Measurements from ENCODE around the gene FHAD1.
"Not testable (repeated sequence)": the region's sequence is repeated elsewhere in the genome, so short reads cannot be mapped to it uniquely, and the experiment has no call there.

The FHAD1 gene

DNA sequence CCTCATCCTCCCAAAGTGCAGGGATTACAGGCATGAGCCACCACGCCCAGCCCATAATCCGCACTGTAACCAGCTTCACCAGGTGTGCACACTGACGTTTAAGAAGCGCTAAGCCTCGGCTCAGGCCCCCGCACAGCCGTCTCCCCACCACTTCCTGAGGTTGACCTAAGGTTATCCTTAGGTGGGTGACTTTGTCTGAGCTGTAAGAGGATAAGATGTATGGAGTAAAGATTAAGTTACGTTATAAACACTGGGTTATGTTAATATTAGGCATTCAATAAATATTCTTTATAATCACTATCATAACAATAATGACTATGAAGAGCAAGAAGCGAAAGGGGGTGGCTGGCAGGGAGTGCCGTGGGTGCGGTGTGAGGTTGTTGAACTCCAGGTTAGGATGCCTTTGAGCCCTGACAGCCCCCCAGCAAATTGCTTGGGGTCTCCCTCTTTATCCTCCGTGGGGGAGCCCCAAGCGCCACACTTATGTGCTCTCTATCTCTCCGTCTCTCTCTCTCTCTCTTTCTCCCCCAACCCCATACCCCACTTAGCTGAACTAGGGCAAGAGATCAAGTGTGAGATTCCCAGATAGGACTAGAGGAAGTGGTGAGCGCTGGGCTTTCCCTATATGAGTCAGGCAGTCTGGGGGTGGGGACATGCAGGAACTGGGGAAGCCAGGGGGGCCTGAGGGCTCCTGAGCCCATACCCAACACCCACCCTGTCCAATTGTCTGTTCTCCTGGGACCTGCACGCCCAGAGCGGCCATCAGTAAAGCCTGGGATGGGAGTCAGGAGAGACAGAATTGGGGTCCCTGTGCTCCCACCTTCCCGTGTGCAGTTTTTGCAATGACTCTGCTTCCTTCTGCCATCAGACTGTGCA, 170.3 kb downstream of the FHAD1 start:
- peak in 1 of 2 donors; percentile 32 for DNase-seq (ENCODE audit: low read depth in 2 of 2)

DNA sequence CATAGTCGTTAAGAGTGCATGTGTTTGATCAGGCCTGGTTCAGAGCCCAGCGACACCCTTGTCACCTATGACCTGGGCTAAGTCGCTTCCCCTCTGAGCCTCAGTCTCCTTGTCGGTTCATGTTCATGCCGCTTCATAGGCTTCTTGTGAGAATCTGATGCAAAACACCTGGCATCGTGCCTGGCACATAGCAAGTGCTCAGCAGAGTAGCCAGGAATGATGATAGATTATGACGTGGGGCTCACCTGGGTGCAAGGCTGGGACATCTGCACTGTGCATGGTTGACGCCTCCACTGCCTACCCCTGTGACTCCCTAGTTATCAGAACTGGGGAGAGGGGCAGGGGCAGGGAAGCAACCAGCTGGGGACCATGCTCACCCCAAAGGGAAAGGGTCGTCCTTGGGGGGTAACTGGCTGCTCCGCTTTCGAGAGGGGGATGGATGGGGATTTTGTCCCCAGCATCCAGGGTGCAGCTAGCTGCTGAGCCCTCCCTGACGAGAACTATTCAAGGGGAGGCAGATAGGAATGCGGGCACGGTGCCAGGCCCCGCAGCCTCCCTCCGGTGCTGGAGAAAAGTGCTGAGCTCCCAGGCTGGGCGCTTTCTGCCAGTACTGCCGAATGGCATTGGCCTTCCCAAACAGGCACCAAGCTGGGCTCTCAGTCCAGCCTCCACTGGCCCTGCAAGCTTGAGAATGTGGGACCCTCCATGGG, 171.9 kb downstream of the FHAD1 start:
- no peak for DNase-seq (ENCODE audit: low read depth in 2 of 2)

DNA sequence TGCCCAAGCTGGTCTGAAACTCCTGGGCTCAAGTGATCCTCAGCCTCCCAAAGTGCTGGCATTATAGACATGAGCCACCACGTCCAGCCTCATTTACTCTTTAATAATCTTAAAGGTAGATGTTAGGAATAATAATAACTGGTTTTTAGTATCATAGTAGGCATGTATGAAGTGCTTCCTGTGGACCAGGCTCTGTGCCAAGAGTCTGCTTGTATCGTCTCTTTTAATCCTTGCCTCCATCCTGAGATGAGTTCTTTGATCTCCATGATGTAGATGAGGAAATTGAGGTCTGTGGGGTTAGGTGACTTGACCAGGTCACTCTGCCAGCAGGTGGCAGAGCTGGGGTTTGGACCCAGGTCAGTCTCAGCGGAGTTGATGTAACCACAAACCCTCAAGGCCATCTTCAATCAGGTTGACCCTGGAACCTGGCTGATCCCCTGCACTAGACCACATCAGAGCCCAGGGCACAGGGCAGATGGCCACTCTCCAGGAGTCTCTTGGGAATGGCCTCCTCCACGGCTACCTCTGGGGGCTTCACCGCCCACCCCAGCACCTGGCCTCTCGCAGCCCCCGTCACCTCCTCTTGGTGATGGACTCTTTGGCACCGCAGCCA, 173.9 kb downstream of the FHAD1 start:
- no peak for DNase-seq (ENCODE audit: low read depth in 2 of 2)

DNA sequence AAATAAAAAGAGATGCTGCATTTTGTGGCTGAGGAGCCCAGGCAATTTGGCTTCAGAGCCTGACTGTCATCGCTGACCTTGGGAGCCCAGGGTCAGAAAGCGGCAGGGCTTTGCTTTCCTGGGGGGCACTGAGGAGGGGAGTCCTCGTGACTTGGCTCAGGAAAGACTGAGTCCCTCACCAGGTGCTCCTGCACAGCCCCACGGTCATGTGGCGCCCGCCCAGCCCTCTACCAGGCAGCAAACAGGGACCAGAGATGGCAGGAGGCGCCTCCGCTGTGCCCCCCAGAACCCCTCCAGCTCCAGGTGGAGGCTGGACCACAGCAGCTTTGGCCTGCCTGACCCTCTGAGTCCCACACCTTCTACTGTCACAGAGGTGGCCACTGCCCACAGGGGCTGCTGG, 175.8 kb downstream of the FHAD1 start:
- DNase-seq (ENCODE audit: low read depth in 2 of 2) = no peak

GRCh38 chr1:15423355-15424077, 176.5 kb downstream of the FHAD1 start:
- no peak for DNase-seq (ENCODE audit: low read depth in 2 of 2)

DNA sequence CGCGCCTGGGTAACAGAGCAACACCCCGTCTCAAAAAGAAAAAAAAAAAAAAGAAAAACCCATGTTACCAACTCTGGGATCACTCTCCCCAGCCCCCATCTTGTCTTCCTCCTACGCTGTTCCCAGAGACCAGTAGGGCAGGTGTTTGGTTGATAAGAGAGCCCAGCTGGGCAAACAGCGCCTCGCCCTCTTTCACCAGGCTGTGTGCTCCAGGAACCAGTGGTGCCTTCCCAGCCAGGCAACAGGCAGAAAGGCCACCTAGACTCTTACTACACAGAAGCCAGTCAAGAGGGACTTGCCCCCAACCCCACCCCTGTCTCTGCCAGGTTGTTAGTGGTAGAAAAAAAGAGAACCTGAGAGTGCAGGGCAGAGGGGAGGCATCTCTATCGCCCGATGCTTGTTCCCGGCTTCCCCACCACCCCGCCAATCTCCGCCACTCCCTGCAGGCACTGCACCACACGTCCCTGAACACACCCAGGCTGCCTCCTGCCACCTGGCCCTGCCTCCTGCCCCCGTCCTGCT, 177.2 kb downstream of the FHAD1 start:
- no peak for DNase-seq (ENCODE audit: low read depth in 2 of 2)

DNA sequence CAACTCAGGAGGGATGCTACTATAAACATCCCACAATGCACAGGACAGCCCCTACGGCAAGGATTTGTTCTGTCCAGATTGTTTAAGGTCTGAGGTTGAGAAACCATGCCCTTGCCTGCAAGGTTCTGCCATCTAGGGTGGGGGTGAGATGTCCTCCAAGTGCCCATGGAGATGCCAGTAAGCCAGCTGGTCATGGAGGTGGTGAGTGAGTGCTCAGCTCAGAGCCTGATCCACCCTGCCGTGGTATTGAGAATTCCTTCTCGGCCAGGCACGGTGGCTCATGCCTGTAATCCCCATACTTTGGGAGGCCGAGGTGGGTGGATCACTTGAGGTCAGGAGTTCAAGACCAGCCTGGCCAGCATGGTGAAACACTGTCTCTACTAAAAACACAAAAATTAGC, 178.0 kb downstream of the FHAD1 start:
- no peak for DNase-seq (ENCODE audit: low read depth in 2 of 2)

- DNase-seq (ENCODE audit: low read depth in 2 of 2) = no peak
These were observed 178.5 kb downstream of the FHAD1 start for GRCh38 chr1:15425521-15425920.

- no peak for DNase-seq (ENCODE audit: low read depth in 2 of 2)
These were observed 178.9 kb downstream of the FHAD1 start for GRCh38 chr1:15425958-15426357.

- no peak for DNase-seq (ENCODE audit: low read depth in 2 of 2)
These were observed 179.7 kb downstream of the FHAD1 start for GRCh38 chr1:15426492-15427279.

DNA sequence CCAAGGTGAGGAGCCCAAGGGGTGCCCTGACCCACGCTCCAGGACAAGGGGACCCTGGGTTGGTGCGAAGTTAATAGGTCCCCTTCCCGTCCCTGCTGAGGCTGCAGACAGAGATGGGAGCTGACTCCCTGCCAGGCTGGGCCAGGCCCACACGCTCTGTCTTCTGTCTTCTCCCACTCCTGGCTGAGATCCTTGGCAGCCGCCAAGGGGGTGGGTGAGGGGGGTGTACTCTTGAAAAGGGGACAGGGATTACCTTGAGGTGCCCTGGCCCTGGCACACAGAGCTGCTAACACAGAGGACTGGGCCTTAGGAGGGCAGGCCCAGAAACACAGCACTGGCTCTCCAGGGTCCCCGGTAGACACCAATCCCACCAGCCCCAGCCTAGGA, 180.2 kb downstream of the FHAD1 start:
- no peak for DNase-seq (ENCODE audit: low read depth in 2 of 2)

GRCh38 chr1:15428252-15428651, 181.2 kb downstream of the FHAD1 start:
- not testable (repeated sequence) for DNase-seq (ENCODE audit: low read depth in 2 of 2)

DNA sequence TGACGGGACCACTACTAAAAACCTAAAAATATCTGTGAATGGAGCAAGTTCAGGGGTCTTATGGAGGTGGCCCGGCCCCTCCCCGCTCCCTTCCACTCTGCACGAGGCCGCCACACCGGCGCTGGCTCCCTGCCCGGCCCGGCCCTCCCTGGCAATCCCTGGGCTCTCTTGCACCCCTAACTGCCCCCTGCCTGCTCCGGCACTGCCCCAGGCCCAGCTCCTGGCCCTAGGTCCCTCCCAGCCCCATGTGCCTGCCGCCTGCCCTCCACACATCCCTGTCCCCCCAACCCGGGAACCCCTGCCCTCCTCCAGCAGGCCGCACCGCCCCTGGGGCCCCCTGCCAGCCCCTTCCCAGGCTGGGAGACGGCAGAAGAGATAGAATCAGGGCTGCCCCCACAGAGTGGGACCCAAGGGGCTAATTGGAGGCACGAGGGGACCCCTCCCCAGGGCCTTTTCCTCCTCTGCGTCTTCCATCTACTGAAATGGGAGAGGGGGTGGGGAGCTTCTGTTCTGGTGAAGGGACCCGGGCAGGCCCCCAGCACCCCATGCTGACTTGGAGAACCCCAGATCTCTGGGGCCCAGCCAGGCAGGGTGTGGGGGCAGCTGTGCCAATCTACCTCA, 181.9 kb downstream of the FHAD1 start:
- no peak for DNase-seq (ENCODE audit: low read depth in 2 of 2)

- DNase-seq (ENCODE audit: low read depth in 2 of 2) = no peak
These were observed 182.7 kb downstream of the FHAD1 start for GRCh38 chr1:15429701-15430149.

DNA sequence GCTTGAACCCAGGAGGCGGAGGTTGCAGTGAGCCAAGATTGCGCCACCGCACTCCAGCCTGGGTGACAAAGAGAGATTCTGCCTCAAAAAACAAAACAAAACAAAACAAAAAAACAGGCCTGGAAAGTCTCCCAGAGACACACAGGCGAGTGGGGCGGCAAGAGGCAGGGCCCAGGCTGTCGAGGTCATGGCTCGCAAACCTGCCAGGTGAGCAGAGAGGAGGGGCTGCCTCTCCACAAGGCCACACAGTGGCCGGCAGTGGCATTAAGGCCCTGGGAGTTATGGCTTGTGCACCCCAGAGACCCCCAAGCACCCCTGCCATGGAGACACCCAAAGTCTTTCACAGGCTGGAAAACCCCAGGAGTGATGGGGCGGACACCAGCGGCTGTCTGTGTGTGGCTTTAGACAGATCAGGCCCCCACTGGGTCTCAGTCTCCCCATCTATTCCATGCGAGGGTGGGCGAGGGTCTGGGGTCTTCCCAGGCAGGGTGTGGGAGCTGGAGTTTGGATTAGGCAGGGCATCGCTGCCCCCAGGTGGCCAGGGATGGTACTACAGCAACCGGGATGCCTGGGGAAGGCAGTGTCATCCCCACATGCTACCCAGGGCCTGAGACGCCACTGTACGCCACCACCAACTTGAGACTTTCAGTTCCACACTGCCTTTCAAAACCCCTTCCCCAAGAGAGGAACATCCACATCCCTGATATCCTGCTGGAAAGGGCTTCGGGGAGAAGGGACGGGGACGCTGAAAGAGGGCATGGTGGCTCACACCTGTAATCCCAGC, 184.0 kb downstream of the FHAD1 start:
- DNase-seq (ENCODE audit: low read depth in 2 of 2) = peak; percentile 59 to 69

- DNase-seq (ENCODE audit: low read depth in 2 of 2) = no peak
These were observed 184.5 kb downstream of the FHAD1 start for GRCh38 chr1:15431571-15431948.

DNA sequence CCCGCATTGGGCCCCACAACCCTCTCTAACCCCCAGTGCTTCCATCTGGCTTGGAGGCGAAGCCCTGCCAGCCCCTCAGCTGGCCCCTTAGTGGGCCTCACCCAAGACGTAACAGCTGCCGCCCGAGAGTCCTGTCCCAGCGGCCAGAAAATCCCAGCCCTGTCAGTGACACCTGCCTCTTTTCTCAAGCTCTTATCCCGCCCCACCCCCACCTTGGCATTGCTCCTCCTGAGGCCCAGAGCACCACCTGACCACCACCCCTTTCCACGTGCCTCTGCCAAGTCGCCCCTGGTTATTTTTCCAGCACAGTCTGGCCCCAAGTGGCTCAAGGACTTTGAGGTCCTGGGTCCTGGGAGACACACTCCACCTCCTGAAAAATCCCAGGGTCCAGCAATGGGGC, 185.3 kb downstream of the FHAD1 start:
- DNase-seq (ENCODE audit: low read depth in 2 of 2) = no peak

- no peak for DNase-seq (ENCODE audit: low read depth in 2 of 2)
These were observed 186.4 kb downstream of the FHAD1 start for GRCh38 chr1:15433471-15433870.

- not testable (repeated sequence) for DNase-seq (ENCODE audit: low read depth in 2 of 2)
These were observed 187.7 kb downstream of the FHAD1 start for GRCh38 chr1:15434739-15435138.
